Upper lobe of left lung (tissue), 4 donors: ENCODE data around the gene DNAH17.

Source experiments
- EP300 ChIP-seq, 4 donors: sonication (generic); formaldehyde crosslinking; IDR thresholded peaks; one replicate each; pipeline ENCODE4 v1.5.1; 2017; ENCODE audit warnings: antibody characterized with exemption in 4 of 4, control low read depth in 2 of 4
- POLR2A ChIP-seq, 4 donors: fragments of 450-650 bp; IDR thresholded peaks; one replicate each; pipeline ENCODE4 v1.5.1; 2016 to 2017; ENCODE audit warnings: antibody characterized with exemption in 4 of 4, mild to moderate bottlenecking in 2 of 4
- POLR2AphosphoS5 ChIP-seq, 2 donors: sonication (generic); formaldehyde crosslinking; IDR thresholded peaks; one replicate each; pipeline ENCODE4 v1.5.1; 2017; ENCODE audit warnings: antibody characterized with exemption in 2 of 2
- TF ChIP-seq, protein P1 (sequence below), 6 experiments: fragments of 450-650 bp in 4 of 6; fragments of 200-600 bp in 2 of 6; sonication (generic) in 2 of 6; IDR thresholded peaks; one replicate each; pipeline ENCODE4 v1.5.1; 2016 to 2019; ENCODE audit warnings: antibody characterized with exemption in 6 of 6

DNA sequence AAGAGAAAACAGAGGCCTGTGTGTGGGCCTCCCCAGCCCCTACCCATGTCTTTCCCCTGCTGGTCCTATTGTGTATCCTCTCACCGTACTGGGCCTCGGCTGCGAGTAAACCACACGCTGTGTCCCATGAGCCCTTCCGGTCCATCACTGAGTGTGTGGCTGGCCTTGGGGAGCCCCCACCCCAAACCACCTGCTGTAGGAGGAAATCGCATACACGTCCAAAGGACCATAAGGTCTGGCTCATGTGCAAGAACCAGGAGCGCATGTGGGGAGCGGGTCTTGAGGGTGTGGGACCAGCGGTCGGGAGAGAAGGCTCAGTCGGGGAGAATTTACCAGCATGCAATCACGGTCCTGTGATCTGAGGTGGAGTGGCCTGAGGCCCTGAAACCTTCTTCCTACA is 38.4 kb upstream of the DNAH17 start:
- TF ChIP-seq POLR2AphosphoS5 (IDR thresholded peaks at IDR 0.05) (no peak), POLR2A (IDR thresholded peaks at IDR 0.05) (no peak), EP300 (IDR thresholded peaks at IDR 0.05) (no peak)
- TF ChIP-seq, protein P1, sequence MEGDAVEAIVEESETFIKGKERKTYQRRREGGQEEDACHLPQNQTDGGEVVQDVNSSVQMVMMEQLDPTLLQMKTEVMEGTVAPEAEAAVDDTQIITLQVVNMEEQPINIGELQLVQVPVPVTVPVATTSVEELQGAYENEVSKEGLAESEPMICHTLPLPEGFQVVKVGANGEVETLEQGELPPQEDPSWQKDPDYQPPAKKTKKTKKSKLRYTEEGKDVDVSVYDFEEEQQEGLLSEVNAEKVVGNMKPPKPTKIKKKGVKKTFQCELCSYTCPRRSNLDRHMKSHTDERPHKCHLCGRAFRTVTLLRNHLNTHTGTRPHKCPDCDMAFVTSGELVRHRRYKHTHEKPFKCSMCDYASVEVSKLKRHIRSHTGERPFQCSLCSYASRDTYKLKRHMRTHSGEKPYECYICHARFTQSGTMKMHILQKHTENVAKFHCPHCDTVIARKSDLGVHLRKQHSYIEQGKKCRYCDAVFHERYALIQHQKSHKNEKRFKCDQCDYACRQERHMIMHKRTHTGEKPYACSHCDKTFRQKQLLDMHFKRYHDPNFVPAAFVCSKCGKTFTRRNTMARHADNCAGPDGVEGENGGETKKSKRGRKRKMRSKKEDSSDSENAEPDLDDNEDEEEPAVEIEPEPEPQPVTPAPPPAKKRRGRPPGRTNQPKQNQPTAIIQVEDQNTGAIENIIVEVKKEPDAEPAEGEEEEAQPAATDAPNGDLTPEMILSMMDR (IDR thresholded peaks at IDR 0.05), result no peak
